Skeletal muscle satellite cell (primary cell): ENCODE results near the gene CCDC158.
"Not testable (repeated sequence)": the region's sequence is repeated elsewhere in the genome, so short reads cannot be mapped to it uniquely, and the experiment has no call there.

ENCODE experiments used
- H3K27me3 ChIP-seq: 2 replicates; pipeline ENCODE4 v1.7.0; 2013; ENCODE audit warnings: low read length; ENCODE audit not compliant: control insufficient read depth, insufficient read depth
- H3K36me3 ChIP-seq: 2 replicates; pipeline ENCODE4 v1.7.0; 2013; ENCODE audit warnings: mild to moderate bottlenecking, control low read depth, low read length; ENCODE audit not compliant: insufficient read depth
- H3K4me1 ChIP-seq: 2 replicates; pipeline ENCODE4 v1.7.0; 2013; ENCODE audit warnings: low read length; ENCODE audit not compliant: control insufficient read depth, insufficient read depth
- H3K4me2 ChIP-seq: 2 replicates; pipeline ENCODE4 v1.7.0; 2013; ENCODE audit warnings: mild to moderate bottlenecking, low read length
- H3K4me3 ChIP-seq: 2 replicates; pipeline ENCODE4 v1.7.0; 2013; ENCODE audit warnings: low read length
- H3K9ac ChIP-seq: 2 replicates; pipeline ENCODE4 v1.7.0; 2013; ENCODE audit warnings: mild to moderate bottlenecking, low read depth, low read length, moderate library complexity
- H3K9me3 ChIP-seq: replicated peaks from 2 replicates; pipeline ENCODE4 v1.7.0; 2013; ENCODE audit warnings: mild to moderate bottlenecking, control low read depth, low read length

CCDC158 gene

DNA sequence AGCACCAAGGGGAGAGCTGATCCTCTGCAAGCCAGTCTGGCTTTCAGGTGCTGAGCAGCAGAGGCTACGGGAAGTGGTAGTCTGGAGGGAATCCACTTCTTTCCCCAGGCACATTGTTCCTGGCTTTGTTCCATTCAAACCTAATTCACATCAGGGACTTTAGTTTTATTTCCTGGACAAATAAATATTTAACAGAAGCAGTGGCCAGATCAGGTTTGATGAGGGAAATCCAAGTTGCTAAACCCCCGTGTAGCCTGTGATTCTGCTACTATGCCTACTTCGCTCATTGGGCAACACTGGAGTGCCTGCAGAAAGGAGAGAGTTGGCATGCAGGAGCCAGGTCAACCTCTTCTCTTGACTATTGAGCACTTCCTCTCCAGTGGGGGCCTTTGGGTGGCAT lies 128.2 kb downstream of the CCDC158 start:
- peaks cover 6% of the 10 kb centered on the region for H3K9me3 ChIP-seq
- no peak overlapping the region for H3K9ac ChIP-seq
- H3K27me3 ChIP-seq = no peaks in the 10 kb centered on the region
- H3K4me1 ChIP-seq = no peaks in the 10 kb centered on the region
- no peak overlapping the region for H3K4me3 ChIP-seq
- H3K4me2 ChIP-seq = no peak overlapping the region
- H3K36me3 ChIP-seq = no peaks in the 10 kb centered on the region

DNA sequence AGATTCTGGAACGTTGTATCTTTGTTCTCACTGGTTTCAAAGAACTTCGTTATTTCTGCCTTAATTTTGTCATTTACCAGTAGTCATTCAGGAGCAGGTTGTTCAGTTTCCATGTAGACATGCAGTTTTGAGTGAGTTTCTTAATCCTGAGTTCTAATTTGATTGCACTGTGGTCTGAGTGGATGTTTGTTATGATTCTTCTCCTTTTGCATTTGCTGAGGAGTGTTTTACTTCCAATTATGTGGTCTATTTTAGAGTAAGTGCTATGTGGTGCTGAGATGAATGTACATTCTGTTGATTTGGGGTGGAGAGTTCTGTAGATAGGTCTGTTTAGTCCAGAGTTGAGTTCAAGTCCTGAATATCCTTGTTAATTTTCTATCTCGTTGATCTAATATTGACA lies 133.1 kb downstream of the CCDC158 start:
- not testable (repeated sequence) for H3K9ac ChIP-seq, H3K27me3 ChIP-seq, H3K4me1 ChIP-seq, H3K4me2 ChIP-seq, H3K36me3 ChIP-seq, H3K9me3 ChIP-seq, H3K4me3 ChIP-seq

GRCh38 chr4:76283900-76284299 lies 137.0 kb downstream of the CCDC158 start:
- Histone ChIP-seq H3K9me3 (no peaks in the 10 kb centered on the region), H3K27me3 (no peaks in the 10 kb centered on the region), H3K36me3 (no peaks in the 10 kb centered on the region), H3K4me3 (no peak overlapping the region), H3K4me2 (no peak overlapping the region), H3K4me1 (no peaks in the 10 kb centered on the region), H3K9ac (no peak overlapping the region)

DNA sequence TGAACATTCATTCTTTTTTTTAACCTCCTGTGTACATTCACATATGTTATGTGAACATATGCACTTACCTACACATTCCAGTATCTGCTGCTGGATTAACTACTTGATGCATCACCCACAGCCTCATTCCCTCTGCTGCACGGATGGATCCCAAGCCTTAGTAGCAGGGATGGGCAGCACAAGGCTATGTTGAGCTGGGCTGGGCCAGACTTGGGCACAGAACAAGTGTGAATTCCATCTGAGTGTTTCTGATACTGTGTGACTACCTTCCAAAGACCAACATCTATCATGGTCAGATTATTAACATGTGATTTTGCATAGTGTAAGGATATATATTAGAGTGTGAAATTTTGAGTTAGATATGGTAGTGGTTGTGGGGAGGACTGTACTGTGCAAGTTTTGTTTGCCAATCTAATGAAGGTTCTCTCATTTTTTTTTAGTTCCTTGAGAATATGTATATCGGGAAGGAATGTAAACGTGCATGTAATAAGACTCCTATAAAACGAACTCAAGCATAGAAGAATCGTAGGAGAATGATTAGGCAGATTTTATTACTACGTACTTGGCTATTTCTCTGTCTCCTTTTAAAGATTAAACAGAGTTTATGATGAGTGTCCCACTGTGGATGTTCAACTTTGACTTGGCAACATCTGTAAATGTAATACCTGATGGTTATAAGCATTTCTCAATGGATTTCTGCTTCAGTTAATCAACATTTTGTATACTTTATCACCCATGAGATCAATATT lies 137.8 kb downstream of the CCDC158 start:
- H3K36me3 ChIP-seq = no peaks in the 10 kb centered on the region
- no peak overlapping the region for H3K4me2 ChIP-seq
- no peak overlapping the region for H3K9ac ChIP-seq
- no peaks in the 10 kb centered on the region for H3K27me3 ChIP-seq
- no peaks in the 10 kb centered on the region for H3K4me1 ChIP-seq
- H3K9me3 ChIP-seq = no peaks in the 10 kb centered on the region
- H3K4me3 ChIP-seq = no peak overlapping the region

GRCh38 chr4:76281594-76281993 lies 139.3 kb downstream of the CCDC158 start:
- H3K9me3 ChIP-seq, H3K4me2 ChIP-seq, H3K36me3 ChIP-seq, H3K9ac ChIP-seq, H3K27me3 ChIP-seq, H3K4me1 ChIP-seq, H3K4me3 ChIP-seq: not testable (repeated sequence)

- H3K27me3 ChIP-seq = no peaks in the 10 kb centered on the region
- H3K4me3 ChIP-seq = no peak overlapping the region
- no peaks in the 10 kb centered on the region for H3K4me1 ChIP-seq
- H3K9ac ChIP-seq = no peak overlapping the region
- no peaks in the 10 kb centered on the region for H3K9me3 ChIP-seq
- no peak overlapping the region for H3K4me2 ChIP-seq
- H3K36me3 ChIP-seq = no peaks in the 10 kb centered on the region
These were observed 140.2 kb downstream of the CCDC158 start for GRCh38 chr4:76280488-76281441.

GRCh38 chr4:76279462-76279861 lies 141.5 kb downstream of the CCDC158 start:
- no peaks in the 10 kb centered on the region for H3K36me3 ChIP-seq
- H3K9me3 ChIP-seq = no peaks in the 10 kb centered on the region
- peaks cover 7% of the 10 kb centered on the region for H3K27me3 ChIP-seq
- no peak overlapping the region for H3K4me2 ChIP-seq
- no peak overlapping the region for H3K4me3 ChIP-seq
- no peaks in the 10 kb centered on the region for H3K4me1 ChIP-seq
- H3K9ac ChIP-seq = no peak overlapping the region

DNA sequence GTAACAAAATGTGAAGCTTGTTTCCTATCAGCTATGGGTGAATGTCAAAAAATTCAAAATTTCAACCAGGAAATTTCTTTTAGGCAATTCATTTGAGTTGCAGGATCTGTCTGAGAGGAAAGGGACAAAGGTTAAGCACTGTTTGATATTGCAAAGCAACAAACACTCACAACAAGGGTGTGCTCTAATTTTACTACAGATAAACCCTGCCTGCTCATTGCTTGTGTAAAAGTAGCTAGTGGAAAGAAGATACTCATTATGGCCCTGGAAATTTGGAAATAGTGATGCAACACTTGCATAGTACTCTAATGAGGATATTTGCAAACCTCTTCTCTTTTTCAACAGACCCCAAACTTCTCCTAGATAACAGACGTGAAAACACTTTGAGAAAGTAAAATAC lies 142.4 kb downstream of the CCDC158 start:
- no peaks in the 10 kb centered on the region for H3K36me3 ChIP-seq
- H3K4me2 ChIP-seq = no peak overlapping the region
- no peaks in the 10 kb centered on the region for H3K4me1 ChIP-seq
- no peak overlapping the region for H3K9ac ChIP-seq
- peaks cover 8% of the 10 kb centered on the region for H3K27me3 ChIP-seq
- H3K9me3 ChIP-seq = no peaks in the 10 kb centered on the region
- H3K4me3 ChIP-seq = no peak overlapping the region

DNA sequence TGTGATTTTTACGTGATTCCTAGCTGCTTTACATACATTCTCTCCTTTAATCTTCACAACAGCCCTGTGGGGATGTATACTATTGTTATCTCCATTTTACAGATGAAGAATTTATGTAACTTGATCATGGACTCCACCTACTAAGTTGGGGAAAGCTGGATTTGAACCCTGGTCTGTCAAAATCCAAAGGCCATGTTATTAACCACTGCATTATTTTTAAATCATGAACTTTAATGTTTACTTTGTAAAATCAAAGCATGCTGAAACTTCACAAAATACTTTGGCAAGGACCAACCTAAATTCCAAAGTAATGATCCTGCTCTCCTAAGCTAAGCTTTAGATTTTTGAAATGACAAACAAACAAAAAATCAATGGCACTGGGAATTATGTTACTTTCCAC lies 143.3 kb downstream of the CCDC158 start:
- no peaks in the 10 kb centered on the region for H3K36me3 ChIP-seq
- no peak overlapping the region for H3K4me2 ChIP-seq
- no peak overlapping the region for H3K4me3 ChIP-seq
- peaks cover 8% of the 10 kb centered on the region for H3K27me3 ChIP-seq
- H3K9ac ChIP-seq = no peak overlapping the region
- H3K9me3 ChIP-seq = no peaks in the 10 kb centered on the region
- no peaks in the 10 kb centered on the region for H3K4me1 ChIP-seq

GRCh38 chr4:76276813-76277212 lies 144.1 kb downstream of the CCDC158 start:
- no peaks in the 10 kb centered on the region for H3K36me3 ChIP-seq
- H3K4me1 ChIP-seq = no peaks in the 10 kb centered on the region
- H3K4me2 ChIP-seq = no peak overlapping the region
- no peak overlapping the region for H3K4me3 ChIP-seq
- H3K9me3 ChIP-seq = no peaks in the 10 kb centered on the region
- peaks cover 13% of the 10 kb centered on the region for H3K27me3 ChIP-seq
- H3K9ac ChIP-seq = no peak overlapping the region

GRCh38 chr4:76275486-76276124 lies 145.3 kb downstream of the CCDC158 start:
- Histone ChIP-seq H3K4me1 (no peaks in the 10 kb centered on the region), H3K27me3 (peaks cover 19% of the 10 kb centered on the region), H3K36me3 (no peaks in the 10 kb centered on the region), H3K4me2 (no peak overlapping the region), H3K9ac (no peak overlapping the region), H3K4me3 (no peak overlapping the region), H3K9me3 (no peaks in the 10 kb centered on the region)
